B cell (primary cell): ENCODE measurements around the gene WDR27.

ENCODE experiments used
- EZH2 ChIP-seq: IDR thresholded peaks from 2 replicates; pipeline ENCODE4 v1.6.1; 2012; ENCODE audit warnings: borderline replicate concordance, low read depth, mild to moderate bottlenecking, moderate library complexity, low read length; ENCODE audit not compliant: insufficient read depth, poor library complexity, severe bottlenecking
- TF ChIP-seq, protein P1 (sequence below): fragments of 200-600 bp; IDR thresholded peaks from one replicate; pipeline ENCODE4 v1.8.0; 2022; ENCODE audit warnings: antibody characterized with exemption, mild to moderate bottlenecking

DNA sequence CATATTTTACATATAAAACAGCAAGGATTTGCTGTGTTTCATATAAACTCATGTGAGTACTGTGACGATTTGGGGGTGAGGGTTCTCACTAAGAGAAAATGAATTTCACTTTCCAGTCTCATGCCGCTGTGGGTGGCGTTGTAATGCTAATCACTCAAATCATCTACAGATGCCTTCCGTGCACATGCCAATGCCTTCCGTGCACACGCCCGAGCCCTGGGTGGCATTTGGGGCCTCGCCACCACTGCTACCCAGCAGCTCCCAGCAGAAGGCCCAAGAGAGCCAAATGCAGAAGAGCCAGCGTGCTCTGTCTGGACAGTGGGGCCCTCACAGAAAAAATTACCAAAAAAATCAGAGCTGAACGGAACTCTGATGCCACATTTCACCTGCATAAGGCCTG, 53.7 kb downstream of the WDR27 start:
- TF ChIP-seq, protein P1, sequence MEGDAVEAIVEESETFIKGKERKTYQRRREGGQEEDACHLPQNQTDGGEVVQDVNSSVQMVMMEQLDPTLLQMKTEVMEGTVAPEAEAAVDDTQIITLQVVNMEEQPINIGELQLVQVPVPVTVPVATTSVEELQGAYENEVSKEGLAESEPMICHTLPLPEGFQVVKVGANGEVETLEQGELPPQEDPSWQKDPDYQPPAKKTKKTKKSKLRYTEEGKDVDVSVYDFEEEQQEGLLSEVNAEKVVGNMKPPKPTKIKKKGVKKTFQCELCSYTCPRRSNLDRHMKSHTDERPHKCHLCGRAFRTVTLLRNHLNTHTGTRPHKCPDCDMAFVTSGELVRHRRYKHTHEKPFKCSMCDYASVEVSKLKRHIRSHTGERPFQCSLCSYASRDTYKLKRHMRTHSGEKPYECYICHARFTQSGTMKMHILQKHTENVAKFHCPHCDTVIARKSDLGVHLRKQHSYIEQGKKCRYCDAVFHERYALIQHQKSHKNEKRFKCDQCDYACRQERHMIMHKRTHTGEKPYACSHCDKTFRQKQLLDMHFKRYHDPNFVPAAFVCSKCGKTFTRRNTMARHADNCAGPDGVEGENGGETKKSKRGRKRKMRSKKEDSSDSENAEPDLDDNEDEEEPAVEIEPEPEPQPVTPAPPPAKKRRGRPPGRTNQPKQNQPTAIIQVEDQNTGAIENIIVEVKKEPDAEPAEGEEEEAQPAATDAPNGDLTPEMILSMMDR: no peak
- TF ChIP-seq EZH2: no peak
